ENCODE data around the gene LGALS7. TPM values are rescaled to one million over a fixed set of nuclear protein-coding genes. Genes with fewer than 3 reads are reported as not detected.
"Not testable (repeated sequence)": the region's sequence is repeated elsewhere in the genome, so short reads cannot be mapped to it uniquely, and the experiment has no call there.

The LGALS7 gene
- total RNA-seq, 1 donor from 2014 or later, result not detected

DNA sequence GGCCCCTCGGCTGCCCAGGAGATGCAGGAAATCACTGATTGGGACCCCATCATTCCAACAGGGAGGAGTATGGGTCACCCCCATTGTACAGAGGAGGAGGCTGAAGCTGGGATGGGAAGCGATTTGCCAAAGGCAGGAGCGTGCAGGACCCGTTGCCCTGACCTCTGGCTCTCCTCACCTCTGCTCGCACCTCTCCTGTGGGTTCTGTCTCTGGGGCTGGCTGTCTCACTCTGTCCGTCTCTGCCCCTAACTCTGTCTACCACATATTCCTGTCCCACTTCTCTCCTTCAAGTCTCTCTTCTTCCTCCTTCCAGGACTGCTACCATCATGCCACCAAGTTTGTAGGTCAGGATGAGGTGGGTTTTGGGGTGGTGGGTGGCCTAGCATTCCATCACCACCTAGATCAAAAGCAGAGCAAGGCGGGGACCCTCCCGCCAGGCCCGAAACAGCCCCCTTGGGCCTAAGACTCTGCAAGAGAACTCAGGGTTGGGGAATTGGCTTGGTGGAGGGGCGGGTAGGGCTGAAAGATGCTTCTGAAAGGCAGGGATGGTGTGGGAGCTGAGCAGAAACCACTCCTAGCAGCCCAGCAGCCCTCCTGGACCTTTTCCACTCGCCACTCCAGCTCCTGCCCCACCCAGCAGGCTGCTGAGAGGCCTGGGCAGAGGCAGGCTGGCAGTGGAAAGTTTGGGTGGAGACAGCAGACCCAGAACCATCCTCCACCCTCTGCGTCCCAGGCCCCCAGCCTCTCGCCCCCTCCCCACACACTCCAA, 1.0 kb upstream of the LGALS7 start:
- TF ChIP-seq CTCF (IDR thresholded peaks at IDR 0.05; ENCODE audit: partially characterized antibody, unreplicated experiment), result no peak
- H3K36me3 Mint-ChIP-seq (ENCODE audit: unreplicated experiment), result no peaks in the 10 kb centered on the region
- H3K9me3 Mint-ChIP-seq (ENCODE audit: unreplicated experiment), result peaks cover 1% of the 10 kb centered on the region
- no peak overlapping the region for H3K27ac Mint-ChIP-seq (ENCODE audit: unreplicated experiment)
- H3K4me1 Mint-ChIP-seq (ENCODE audit: low read depth, unreplicated experiment), result no peaks in the 10 kb centered on the region
- DNase-seq, result no peak
- H3K27me3 Mint-ChIP-seq (ENCODE audit: unreplicated experiment), result peaks cover 2% of the 10 kb centered on the region
- H3K4me3 Mint-ChIP-seq (ENCODE audit: unreplicated experiment), result no peak overlapping the region

- not testable (repeated sequence) for H3K27ac Mint-ChIP-seq (ENCODE audit: unreplicated experiment); H3K4me1 Mint-ChIP-seq (ENCODE audit: low read depth, unreplicated experiment); H3K27me3 Mint-ChIP-seq (ENCODE audit: unreplicated experiment); H3K4me3 Mint-ChIP-seq (ENCODE audit: unreplicated experiment); H3K36me3 Mint-ChIP-seq (ENCODE audit: unreplicated experiment); DNase-seq; H3K9me3 Mint-ChIP-seq (ENCODE audit: unreplicated experiment)
Measured at GRCh38 chr19:38771569-38771968, 1.7 kb downstream of the LGALS7 start.

- H3K4me1 Mint-ChIP-seq (ENCODE audit: low read depth, unreplicated experiment); H3K9me3 Mint-ChIP-seq (ENCODE audit: unreplicated experiment); DNase-seq; H3K27ac Mint-ChIP-seq (ENCODE audit: unreplicated experiment); H3K4me3 Mint-ChIP-seq (ENCODE audit: unreplicated experiment); H3K27me3 Mint-ChIP-seq (ENCODE audit: unreplicated experiment); H3K36me3 Mint-ChIP-seq (ENCODE audit: unreplicated experiment): not testable (repeated sequence)
Measured at GRCh38 chr19:38770949-38771275, 2.4 kb downstream of the LGALS7 start.

DNA sequence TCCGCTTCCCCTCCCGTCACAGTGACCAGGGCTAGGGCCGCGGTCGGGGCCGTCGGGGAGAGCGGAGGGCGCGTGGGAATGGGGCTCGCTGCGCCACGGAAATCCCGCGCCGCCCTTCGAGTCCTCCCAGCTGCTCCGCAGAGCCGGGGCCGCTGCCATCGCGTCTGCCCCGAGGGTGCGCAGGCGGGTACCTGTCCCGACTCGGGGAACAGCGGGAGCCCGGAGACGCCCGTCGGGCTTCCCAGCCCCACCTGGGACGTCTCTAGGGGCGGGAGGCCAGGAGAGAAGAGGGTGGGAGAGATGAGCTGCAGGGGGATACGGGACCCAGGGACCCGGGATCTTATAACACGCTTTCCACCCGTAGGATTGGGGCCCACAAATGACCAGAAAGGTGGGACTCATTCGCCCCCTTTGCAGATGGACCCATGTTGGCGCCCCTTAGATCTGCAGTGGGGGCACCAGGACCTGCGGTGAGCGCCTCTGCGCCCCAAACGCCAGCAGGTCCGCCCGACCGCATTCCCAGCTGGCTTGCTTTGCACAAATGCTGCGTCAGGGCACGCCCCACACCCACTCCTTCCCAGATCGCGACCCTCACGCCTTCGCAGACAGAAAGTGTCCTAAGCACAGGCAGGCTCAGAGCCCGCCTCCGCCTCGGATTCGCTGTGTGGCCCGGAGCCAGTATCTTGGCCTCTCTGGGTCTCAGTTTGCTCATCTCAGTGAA, 2.9 kb downstream of the LGALS7 start:
- H3K27ac Mint-ChIP-seq (ENCODE audit: unreplicated experiment); DNase-seq; H3K36me3 Mint-ChIP-seq (ENCODE audit: unreplicated experiment); H3K4me1 Mint-ChIP-seq (ENCODE audit: low read depth, unreplicated experiment); H3K4me3 Mint-ChIP-seq (ENCODE audit: unreplicated experiment); H3K9me3 Mint-ChIP-seq (ENCODE audit: unreplicated experiment); H3K27me3 Mint-ChIP-seq (ENCODE audit: unreplicated experiment): not testable (repeated sequence)

DNA sequence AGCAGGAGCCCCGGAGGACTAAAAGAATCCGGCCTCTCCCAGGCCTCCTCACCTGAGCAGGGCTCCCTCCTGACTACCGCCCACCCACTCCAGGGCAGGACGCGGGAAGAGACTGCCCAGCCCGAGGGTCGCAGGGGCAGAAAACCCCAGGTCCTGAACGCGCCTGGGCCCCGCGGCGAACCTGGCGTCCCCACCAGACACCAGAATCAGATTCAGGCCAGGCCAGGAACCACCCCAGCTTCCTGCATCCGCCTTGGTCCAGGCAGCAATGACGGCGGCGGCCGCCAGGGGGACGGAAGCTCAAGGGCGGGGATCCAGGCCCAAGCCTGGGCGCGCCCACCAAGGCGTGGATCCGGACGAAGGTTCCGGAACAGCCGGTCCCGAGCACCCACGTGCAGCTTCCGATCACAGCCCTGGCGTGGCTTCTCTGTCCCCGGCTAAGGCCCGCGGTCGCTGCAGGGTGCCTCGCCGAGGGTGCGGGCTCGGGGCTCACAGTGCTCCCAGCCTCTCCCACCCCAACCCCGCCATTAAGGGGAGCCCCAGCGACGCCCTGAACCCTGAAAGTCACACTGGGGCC, 3.6 kb downstream of the LGALS7 start:
- no peaks in the 10 kb centered on the region for H3K36me3 Mint-ChIP-seq (ENCODE audit: unreplicated experiment)
- H3K4me1 Mint-ChIP-seq (ENCODE audit: low read depth, unreplicated experiment), result no peaks in the 10 kb centered on the region
- peak overlapping the region; percentile 43 for H3K27ac Mint-ChIP-seq (ENCODE audit: unreplicated experiment)
- DNase-seq, result peak; percentile 88
- H3K4me3 Mint-ChIP-seq (ENCODE audit: unreplicated experiment), result peak overlapping the region; percentile 71
- H3K27me3 Mint-ChIP-seq (ENCODE audit: unreplicated experiment), result peaks cover 4% of the 10 kb centered on the region
- TF ChIP-seq CTCF (IDR thresholded peaks at IDR 0.05; ENCODE audit: partially characterized antibody, unreplicated experiment), result peak; percentile 96
- peaks cover 4% of the 10 kb centered on the region for H3K9me3 Mint-ChIP-seq (ENCODE audit: unreplicated experiment)

GRCh38 chr19:38766276-38767047, 6.9 kb downstream of the LGALS7 start:
- Mint-ChIP-seq H3K9me3 (ENCODE audit: unreplicated experiment) (peaks cover 4% of the 10 kb centered on the region), H3K36me3 (ENCODE audit: unreplicated experiment) (no peaks in the 10 kb centered on the region), H3K27ac (ENCODE audit: unreplicated experiment) (no peak overlapping the region), H3K27me3 (ENCODE audit: unreplicated experiment) (peaks cover 4% of the 10 kb centered on the region), H3K4me1 (ENCODE audit: low read depth, unreplicated experiment) (no peaks in the 10 kb centered on the region), H3K4me3 (ENCODE audit: unreplicated experiment) (no peak overlapping the region)
- TF ChIP-seq CTCF (IDR thresholded peaks at IDR 0.05; ENCODE audit: partially characterized antibody, unreplicated experiment), result no peak
- DNase-seq, result no peak
